ENCODE results near the gene ARID4A.
"Not testable (repeated sequence)": the region's sequence is repeated elsewhere in the genome, so short reads cannot be mapped to it uniquely, and the experiment has no call there.

Gene ARID4A, protein sequence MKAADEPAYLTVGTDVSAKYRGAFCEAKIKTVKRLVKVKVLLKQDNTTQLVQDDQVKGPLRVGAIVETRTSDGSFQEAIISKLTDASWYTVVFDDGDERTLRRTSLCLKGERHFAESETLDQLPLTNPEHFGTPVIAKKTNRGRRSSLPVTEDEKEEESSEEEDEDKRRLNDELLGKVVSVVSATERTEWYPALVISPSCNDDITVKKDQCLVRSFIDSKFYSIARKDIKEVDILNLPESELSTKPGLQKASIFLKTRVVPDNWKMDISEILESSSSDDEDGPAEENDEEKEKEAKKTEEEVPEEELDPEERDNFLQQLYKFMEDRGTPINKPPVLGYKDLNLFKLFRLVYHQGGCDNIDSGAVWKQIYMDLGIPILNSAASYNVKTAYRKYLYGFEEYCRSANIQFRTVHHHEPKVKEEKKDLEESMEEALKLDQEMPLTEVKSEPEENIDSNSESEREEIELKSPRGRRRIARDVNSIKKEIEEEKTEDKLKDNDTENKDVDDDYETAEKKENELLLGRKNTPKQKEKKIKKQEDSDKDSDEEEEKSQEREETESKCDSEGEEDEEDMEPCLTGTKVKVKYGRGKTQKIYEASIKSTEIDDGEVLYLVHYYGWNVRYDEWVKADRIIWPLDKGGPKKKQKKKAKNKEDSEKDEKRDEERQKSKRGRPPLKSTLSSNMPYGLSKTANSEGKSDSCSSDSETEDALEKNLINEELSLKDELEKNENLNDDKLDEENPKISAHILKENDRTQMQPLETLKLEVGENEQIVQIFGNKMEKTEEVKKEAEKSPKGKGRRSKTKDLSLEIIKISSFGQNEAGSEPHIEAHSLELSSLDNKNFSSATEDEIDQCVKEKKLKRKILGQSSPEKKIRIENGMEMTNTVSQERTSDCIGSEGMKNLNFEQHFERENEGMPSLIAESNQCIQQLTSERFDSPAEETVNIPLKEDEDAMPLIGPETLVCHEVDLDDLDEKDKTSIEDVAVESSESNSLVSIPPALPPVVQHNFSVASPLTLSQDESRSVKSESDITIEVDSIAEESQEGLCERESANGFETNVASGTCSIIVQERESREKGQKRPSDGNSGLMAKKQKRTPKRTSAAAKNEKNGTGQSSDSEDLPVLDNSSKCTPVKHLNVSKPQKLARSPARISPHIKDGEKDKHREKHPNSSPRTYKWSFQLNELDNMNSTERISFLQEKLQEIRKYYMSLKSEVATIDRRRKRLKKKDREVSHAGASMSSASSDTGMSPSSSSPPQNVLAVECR

DNA sequence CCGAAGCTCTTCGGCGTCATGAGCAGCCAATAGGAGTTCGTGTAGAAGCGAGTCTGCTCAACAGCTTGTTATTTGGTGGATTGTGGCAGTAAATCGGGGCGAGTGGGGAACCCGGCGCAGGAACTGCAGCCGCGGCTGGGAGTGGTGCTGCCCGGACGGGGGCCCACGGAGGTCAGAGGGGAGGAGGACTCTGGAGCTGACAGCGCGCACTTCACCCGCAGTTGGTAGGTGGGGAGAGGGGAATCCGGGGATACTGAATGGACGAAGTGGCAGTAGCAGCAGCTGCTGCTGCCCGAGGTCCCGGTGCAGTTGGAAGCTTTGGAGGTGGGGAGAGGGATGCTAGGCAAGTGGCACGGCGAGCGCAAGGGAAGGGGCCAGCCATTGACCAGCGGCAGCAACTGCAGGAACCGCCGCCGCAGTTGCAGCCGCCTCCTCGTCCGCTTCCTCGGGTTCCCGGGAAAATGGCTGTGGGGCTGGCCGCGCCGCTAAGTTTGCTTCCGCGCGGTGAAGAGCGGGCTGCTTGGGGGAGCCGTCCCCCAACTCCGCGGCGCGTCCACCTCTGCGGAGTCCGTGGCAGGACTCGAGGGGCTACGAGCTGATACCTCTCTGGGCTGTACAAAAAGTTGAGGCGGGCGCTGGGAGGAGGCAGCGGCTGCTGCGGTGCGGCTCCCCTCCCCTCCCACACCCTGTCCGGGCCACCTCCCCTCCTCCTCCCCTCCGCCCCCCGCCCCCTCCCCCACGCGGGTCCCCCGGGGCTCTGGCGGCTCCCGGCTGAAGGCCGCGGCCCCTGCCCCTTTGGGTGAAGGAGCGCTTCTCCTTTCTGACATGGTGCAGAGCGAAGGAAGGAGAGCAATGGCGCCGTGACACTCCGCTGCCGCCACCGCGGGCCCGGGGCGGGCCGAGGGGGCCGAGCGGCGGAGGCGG is at the start of gene ARID4A:
Gene ARID4A (plus strand): TSS at position 79 of the 924 bp plus-strand sequence. CDS start 1,300 bp downstream, outside the sequence.
- DNase-seq = peak in 1 of 2 donors; percentile 60

GRCh38 chr14:58249611-58250010 is 48.7 kb upstream of the ARID4A start:
- no peak for DNase-seq

DNA sequence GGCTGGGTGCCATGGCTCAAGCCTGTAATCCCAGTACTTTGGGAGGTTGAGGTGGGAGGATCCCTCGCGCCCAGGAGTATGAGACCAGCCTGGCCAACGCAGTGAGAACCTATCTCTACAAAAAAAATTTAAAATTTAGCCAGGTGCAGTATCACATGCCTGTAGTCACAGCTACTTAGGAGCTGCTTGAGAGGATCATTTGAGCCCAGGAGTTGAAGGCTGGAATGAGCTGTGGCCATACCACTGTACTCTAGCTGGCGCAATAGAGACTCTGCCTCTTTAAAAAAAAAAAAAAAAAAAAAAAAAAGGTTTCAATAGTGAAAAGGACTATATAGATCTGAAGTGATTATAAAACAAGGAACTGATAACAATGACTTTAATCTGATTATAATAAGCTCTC is 40.2 kb upstream of the ARID4A start:
- DNase-seq = no peak

GRCh38 chr14:58262005-58262404 is 36.4 kb upstream of the ARID4A start:
- DNase-seq = not testable (repeated sequence)

GRCh38 chr14:58265401-58265800 is 33.0 kb upstream of the ARID4A start:
- DNase-seq = no peak

DNA sequence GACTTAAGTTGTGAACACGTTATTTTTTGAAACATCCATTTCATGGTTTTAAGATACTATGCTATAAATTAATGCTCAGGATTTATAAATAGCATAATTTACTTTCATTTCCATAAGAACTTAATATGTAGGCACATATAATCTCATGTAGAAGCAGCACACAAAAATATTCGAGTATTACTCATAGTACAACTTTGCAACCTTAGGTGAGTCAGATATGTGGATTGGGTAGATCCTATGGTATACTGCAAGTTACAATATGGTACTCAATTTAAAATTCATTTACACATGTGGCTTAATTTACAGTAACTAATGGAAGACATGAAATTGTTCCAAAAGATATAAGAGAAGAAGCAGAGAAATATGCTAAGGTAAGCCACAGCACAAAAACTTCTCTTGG is 27.7 kb upstream of the ARID4A start:
- no peak for DNase-seq

DNA sequence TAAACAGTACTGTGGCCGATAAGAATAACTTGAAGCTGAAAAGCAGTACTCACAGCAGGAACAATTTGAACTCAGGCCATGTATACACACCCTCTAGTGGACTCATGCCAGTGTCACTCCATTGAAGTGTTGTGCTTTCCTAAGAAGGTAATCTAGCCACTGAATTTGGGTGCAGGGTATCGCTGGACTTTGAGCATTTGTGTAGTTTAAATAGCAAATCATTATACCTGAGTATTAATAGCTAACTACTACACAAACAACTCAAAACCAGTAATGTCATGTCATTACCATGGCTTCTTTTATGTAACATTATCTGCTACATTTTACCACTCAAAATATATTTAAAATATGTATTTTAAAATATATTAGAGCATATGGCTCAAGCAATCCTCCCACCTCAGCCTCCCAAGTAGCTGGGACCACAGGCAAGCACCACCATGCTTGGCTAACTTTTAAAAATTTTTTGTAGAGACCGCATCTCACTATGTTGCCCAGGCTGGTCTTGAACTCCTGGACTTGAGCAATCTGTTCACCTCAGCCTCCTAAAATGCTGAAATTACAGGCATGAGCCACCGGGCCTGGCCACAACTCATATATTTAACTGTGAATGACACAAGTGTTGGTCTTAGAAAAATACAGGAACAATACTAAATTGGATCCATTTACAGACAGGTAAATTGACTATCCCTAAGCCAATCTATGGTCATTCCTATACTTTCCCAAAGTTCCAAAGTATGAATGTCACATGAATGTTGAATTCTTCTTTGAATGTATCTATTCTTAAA is 25.6 kb upstream of the ARID4A start:
- no peak for DNase-seq

GRCh38 chr14:58274881-58275280 is 23.5 kb upstream of the ARID4A start:
- DNase-seq = no peak

GRCh38 chr14:58275527-58276190 is 22.7 kb upstream of the ARID4A start:
- no peak for DNase-seq

DNA sequence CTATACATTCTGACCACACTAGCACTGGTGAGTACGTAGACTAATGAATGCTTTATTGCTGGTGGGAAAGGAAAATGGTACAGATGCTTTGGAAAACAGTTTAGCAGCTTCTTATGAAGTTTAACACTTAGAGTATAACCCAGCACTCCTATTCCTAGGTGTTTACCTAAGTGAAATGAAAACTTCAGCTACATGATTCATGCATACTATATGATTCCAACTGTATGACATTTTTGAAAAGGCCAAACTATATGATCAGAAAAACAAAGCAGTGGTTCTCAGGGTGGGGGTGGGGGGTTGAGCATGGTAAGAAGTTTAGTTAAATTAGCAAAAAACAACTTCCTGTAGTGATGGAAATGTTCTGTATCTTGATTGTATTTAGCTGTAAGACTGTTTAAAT is 22.1 kb upstream of the ARID4A start:
- DNase-seq = no peak

GRCh38 chr14:58278177-58278576 is 20.2 kb upstream of the ARID4A start:
- no peak for DNase-seq

- peak in 1 of 2 donors; percentile 68 for DNase-seq
Measured at GRCh38 chr14:58280954-58281787, 17.2 kb upstream of the ARID4A start.

- no peak for DNase-seq
Measured at GRCh38 chr14:58281969-58282368, 16.4 kb upstream of the ARID4A start.

- no peak for DNase-seq
Measured at GRCh38 chr14:58282925-58283593, 15.3 kb upstream of the ARID4A start.

DNA sequence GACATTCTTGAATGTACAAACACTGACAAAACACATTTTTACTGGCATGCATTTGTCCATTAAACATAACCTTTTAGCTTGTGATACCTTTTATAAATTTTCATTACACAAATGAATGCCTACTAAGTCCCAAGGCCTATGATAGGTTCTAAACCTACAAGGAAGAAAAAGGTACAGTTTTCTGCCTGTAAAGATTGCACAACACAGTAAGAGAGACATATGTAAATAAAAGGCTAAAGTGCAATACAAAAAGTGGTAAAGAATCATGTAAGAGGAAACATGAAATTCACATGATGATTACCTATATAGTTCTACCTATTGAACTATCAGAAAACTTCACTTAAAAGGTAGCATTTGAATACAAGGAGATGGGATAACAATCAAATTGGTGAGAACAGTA is 14.6 kb upstream of the ARID4A start:
- no peak for DNase-seq

DNA sequence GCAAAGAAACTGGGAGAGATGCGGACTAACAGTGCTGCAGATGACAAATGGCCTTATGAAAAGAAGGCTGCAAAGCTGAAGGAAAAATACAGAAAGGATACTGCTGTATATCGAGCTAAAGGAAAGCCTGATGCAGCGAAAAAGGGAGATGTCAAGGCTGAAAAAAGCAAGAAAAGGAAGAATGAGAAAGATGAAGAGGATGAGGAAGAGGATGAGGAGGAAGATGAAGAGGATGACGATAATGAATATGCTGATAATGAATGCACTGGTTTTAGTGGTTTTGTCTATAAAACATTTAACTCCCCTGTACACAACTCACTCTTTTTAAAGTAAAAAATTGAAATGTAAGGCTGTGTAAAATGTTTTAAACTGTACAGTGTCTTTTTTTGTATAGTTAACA is 13.2 kb upstream of the ARID4A start:
- DNase-seq = no peak

DNA sequence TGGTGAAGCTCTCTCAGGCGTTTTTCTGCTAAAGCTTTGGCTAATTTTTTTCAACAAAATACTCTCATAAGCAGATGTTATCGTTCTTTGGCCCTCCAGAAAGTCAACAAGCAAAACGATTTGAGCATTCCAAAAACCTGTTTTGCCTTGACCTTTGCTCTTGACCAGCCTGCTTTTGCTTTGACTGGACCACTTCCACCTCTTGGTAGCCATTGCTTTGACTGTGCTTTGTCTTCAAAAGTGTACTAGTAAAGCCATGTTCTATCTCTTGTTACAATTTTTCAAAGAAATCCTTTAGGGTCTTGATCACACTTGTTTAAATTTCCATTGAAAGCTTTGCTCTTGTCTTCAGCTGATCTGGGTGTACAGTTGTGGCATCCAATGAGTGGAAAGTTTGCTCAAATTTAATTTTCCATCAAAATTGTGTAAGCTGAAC is 10.7 kb upstream of the ARID4A start:
- no peak for DNase-seq

- no peak for DNase-seq
Measured at GRCh38 chr14:58288106-58288792, 10.1 kb upstream of the ARID4A start.
